Activated naive CD8-positive, alpha-beta T cell (primary cell): ENCODE measurements around the gene RPEL1.
"Not testable (repeated sequence)": the region's sequence is repeated elsewhere in the genome, so short reads cannot be mapped to it uniquely, and the experiment has no call there.

Source experiments
- H3K27ac Mint-ChIP-seq: one replicate; pipeline ENCODE4 v1.8.0; 2021; ENCODE audit warnings: mixed read lengths
- H3K27me3 Mint-ChIP-seq: one replicate; pipeline ENCODE4 v1.8.0; 2021; ENCODE audit warnings: mixed read lengths
- H3K36me3 Mint-ChIP-seq: one replicate; pipeline ENCODE4 v1.8.0; 2021; ENCODE audit warnings: mixed read lengths
- H3K4me1 Mint-ChIP-seq: one replicate; pipeline ENCODE4 v1.8.0; 2021; ENCODE audit warnings: low read depth, mixed read lengths
- H3K4me3 Mint-ChIP-seq: one replicate; pipeline ENCODE4 v1.8.0; 2021; ENCODE audit warnings: mild to moderate bottlenecking, mixed read lengths
- H3K9me3 Mint-ChIP-seq: one replicate; pipeline ENCODE4 v1.8.0; 2021; ENCODE audit warnings: low read depth, mixed read lengths

The RPEL1 gene

DNA sequence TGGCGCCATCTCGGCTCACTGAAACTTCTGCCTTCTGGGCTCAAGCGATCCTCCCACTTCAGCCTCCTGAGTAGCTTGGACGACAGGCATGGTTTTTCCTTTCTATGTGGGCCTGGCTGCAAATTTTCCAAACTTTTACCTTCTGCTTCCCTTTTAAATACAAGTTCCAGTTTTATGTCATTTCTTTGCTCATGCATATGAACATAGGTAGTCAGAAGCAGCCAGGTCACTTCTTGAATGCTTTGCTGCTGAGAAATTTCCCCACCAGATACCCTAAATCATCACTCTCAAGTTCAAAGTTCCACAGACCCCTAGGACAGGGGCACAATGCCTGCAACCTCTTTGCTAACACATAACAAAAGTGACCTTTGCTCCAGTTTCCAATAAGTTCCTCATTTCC is 21.6 kb upstream of the RPEL1 start:
- peaks cover 5% of the 10 kb centered on the region for H3K36me3 Mint-ChIP-seq
- H3K4me1 Mint-ChIP-seq: no peaks in the 10 kb centered on the region
- no peak overlapping the region for H3K27ac Mint-ChIP-seq
- H3K4me3 Mint-ChIP-seq: no peak overlapping the region
- peaks cover 7% of the 10 kb centered on the region for H3K9me3 Mint-ChIP-seq
- no peaks in the 10 kb centered on the region for H3K27me3 Mint-ChIP-seq

DNA sequence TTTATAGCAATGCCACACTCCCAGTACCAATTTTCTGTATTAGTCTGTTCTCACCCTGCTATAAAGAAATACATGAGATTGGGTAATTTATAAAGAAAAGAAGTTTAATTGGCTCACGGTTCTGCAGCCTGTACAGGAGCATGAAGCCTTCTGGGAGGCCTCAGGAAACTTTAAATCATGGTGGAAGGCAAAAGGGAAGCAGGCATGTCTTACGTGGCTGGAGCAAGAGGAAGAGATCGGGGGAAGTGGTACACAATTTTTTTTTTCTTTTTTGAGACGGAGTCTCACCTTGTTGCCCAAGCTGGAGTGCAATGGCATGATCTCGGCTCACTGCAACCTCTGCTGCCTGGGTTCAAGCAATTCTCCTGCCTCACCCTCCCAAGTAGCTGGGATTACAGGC is 21.0 kb upstream of the RPEL1 start:
- H3K36me3 Mint-ChIP-seq, H3K4me3 Mint-ChIP-seq, H3K27me3 Mint-ChIP-seq, H3K4me1 Mint-ChIP-seq, H3K9me3 Mint-ChIP-seq, H3K27ac Mint-ChIP-seq: not testable (repeated sequence)

DNA sequence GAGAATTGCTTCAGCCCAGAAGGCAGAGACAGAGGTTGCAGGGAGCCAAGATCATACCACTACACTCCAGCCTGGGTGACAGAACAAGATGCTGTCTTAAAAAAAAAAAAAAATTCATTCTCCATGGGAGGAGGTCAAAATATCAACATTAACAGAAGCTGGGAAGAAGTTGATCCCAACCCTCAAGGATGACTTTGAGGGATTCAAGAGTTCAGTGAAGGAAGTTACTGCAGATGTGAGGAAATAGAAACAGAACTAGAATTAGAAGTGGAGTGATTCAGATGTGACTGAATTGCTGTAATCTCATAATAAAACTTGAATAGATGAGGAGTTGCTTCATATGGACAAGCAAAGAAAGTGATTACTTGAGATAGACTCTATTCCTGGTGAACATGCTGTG is 19.7 kb upstream of the RPEL1 start:
- Mint-ChIP-seq H3K36me3 (peaks cover 5% of the 10 kb centered on the region), H3K4me1 (no peaks in the 10 kb centered on the region), H3K4me3 (no peak overlapping the region), H3K9me3 (peaks cover 7% of the 10 kb centered on the region), H3K27me3 (no peaks in the 10 kb centered on the region), H3K27ac (no peak overlapping the region)

DNA sequence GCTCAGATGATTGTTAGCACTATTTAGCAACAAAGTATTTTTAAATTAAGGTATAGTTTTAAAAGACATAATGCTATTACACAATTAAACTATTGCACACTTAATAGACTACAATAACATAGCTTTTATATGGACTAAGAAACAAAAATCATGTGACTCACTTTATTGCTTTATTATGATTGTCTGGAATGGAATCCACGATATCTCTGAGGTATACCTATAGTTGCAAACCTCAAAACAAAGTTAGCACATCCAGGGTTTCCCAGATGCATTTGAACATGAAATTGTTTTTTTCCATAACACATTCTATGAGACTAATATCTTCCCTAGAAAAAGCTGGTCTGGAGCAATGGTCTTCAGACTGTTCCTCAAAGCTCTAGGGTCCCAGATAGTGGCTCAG is 18.3 kb upstream of the RPEL1 start:
- peaks cover 5% of the 10 kb centered on the region for H3K36me3 Mint-ChIP-seq
- peaks cover 7% of the 10 kb centered on the region for H3K9me3 Mint-ChIP-seq
- no peaks in the 10 kb centered on the region for H3K4me1 Mint-ChIP-seq
- no peaks in the 10 kb centered on the region for H3K27me3 Mint-ChIP-seq
- H3K27ac Mint-ChIP-seq: no peak overlapping the region
- H3K4me3 Mint-ChIP-seq: no peak overlapping the region

DNA sequence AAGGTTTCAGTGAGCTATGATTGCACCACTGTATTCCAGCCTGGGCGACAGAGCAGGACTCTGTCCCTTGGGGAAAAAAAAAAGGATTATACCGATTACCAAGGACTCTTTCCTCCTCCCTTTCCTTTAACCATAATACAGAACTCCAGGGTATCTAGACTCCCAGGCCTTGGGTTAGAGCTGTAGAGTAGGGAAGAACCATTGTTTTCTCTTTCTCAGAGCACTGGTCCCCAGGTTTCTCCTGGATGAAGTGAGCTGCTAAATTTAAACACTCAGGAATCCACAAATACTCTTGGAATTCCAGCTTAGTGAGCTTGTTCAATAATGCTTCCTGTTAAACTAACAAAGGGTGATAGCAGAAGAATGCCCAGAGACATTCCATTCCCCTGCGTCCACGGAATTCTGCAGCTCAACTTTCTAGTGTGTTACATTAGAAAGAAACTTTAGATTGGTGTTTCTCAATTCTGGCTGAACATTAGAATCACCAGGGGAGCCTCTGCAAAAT is 14.6 kb upstream of the RPEL1 start:
- no peaks in the 10 kb centered on the region for H3K36me3 Mint-ChIP-seq
- H3K27me3 Mint-ChIP-seq: no peaks in the 10 kb centered on the region
- no peak overlapping the region for H3K27ac Mint-ChIP-seq
- H3K9me3 Mint-ChIP-seq: no peaks in the 10 kb centered on the region
- H3K4me1 Mint-ChIP-seq: no peaks in the 10 kb centered on the region
- H3K4me3 Mint-ChIP-seq: no peak overlapping the region

DNA sequence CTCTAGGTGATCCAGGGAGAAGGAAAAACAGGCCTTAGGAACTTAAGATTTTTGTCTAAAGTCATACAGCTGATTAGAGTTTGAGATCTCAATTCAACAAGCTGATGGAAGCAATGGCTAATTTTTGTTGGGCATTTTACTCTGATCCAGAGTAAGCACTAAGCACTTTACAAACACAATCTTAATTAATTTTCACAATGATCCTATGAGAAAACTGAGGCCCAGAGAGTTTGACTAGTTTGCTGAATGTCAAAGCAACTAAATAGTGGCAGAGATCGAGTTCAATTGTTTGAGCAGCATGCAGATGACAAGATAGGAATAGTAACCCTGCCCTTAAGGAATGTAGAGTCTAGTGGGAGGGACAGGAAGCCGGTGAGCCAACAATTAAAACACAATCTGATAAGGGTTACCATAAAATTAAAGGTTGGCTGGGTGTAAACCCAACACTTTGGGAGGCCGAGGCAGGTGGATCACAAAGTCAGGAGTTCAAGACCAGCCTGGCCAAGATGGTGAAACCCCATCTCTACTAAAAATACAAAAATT is 13.5 kb upstream of the RPEL1 start:
- no peaks in the 10 kb centered on the region for H3K9me3 Mint-ChIP-seq
- H3K27me3 Mint-ChIP-seq: no peaks in the 10 kb centered on the region
- H3K4me3 Mint-ChIP-seq: no peak overlapping the region
- no peak overlapping the region for H3K27ac Mint-ChIP-seq
- no peaks in the 10 kb centered on the region for H3K36me3 Mint-ChIP-seq
- no peaks in the 10 kb centered on the region for H3K4me1 Mint-ChIP-seq

DNA sequence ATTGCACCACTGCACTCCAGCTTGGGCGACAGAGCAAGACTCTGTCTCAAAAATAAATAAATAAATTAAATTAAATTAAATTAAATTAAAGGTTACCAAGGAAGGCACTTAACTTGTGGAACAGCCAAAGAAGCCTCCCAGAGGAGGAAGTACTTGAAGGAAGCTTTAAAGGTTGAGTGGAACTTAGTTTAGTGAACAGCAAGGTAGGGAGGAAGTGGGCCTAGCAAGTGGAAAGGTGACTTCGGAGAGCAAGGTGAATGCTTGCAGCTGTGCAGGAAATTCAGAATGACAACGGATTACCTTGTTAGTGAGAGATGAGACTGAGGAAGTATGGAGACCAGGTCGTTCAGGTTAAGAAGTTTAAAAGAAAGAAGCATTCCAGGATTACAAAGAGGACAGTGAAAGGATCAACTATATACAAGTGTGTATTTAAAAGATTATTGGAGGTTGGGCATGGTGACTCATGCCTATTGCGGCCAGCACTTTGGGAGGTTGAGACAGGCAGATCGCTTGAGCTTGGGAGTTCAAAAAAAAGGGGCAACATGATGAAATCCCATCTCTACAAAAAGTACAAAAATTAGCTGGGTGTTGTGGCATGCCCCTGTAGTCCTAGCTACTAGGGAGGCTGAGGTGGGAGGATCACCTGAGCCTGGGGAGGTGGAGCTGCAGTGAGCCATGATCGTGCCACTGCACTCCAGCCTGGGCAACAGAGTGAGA is 12.8 kb upstream of the RPEL1 start:
- H3K36me3 Mint-ChIP-seq: no peaks in the 10 kb centered on the region
- H3K27me3 Mint-ChIP-seq: no peaks in the 10 kb centered on the region
- H3K9me3 Mint-ChIP-seq: no peaks in the 10 kb centered on the region
- no peaks in the 10 kb centered on the region for H3K4me1 Mint-ChIP-seq
- H3K27ac Mint-ChIP-seq: no peak overlapping the region
- no peak overlapping the region for H3K4me3 Mint-ChIP-seq

DNA sequence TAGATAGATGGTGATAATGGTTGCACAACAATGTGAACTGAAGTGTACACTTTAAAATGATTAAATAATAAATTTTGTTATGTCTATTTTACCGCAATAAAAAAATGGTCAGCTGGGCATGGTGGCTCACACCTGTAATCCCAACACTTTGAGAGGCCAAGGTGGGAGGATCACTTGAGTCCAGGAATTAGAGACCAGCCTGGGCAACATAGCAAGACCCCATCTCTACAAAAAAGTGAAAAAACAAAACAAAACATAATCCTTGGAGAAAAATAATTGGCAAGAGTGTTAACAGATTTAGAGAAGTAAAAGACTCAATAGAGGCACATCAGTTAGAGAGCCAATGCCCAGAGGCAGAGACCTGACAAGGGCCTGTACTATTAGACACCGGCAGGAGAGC is 9.9 kb upstream of the RPEL1 start:
- peaks cover 2% of the 10 kb centered on the region for H3K4me1 Mint-ChIP-seq
- no peaks in the 10 kb centered on the region for H3K9me3 Mint-ChIP-seq
- H3K27me3 Mint-ChIP-seq: no peaks in the 10 kb centered on the region
- no peak overlapping the region for H3K27ac Mint-ChIP-seq
- H3K36me3 Mint-ChIP-seq: no peaks in the 10 kb centered on the region
- no peak overlapping the region for H3K4me3 Mint-ChIP-seq

DNA sequence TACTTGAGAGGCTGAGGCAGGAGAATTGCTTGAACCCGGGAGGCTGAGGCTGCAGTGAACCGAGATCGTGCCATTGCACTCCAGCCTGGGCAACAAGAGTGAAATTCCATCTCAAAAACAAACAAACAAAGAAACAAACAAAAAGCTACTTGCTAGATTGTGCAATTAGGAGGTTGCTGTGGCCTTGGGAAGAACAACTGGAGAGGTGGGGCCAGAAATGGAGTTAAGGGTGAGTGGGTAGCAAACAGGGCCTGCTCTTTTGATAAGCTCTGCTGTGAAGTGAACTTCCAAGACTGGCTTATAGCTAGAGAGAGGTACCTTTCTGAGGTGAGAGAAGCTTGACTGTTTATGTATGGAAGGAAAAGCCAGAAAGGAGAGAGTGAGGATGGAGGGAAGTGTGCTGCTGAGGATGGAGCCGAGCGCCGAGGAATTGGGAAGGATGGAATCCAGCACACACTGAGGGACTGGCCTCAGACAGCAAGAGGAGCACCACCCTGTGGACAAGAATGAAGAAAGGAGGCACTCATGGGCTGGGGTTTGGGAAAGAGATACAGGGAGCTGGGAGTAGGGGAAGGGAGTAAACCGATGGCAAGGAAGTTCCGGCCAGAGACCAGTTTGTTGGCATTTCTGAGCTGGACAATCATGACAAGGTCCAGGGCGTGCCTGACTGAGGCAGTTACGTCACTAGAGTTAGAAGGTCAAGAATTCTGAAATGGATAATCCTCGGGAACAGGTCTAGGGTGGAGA is 7.0 kb upstream of the RPEL1 start:
- H3K27me3 Mint-ChIP-seq: no peaks in the 10 kb centered on the region
- H3K36me3 Mint-ChIP-seq: no peaks in the 10 kb centered on the region
- H3K4me1 Mint-ChIP-seq: peaks cover 4% of the 10 kb centered on the region
- H3K4me3 Mint-ChIP-seq: no peak overlapping the region
- no peak overlapping the region for H3K27ac Mint-ChIP-seq
- no peaks in the 10 kb centered on the region for H3K9me3 Mint-ChIP-seq

DNA sequence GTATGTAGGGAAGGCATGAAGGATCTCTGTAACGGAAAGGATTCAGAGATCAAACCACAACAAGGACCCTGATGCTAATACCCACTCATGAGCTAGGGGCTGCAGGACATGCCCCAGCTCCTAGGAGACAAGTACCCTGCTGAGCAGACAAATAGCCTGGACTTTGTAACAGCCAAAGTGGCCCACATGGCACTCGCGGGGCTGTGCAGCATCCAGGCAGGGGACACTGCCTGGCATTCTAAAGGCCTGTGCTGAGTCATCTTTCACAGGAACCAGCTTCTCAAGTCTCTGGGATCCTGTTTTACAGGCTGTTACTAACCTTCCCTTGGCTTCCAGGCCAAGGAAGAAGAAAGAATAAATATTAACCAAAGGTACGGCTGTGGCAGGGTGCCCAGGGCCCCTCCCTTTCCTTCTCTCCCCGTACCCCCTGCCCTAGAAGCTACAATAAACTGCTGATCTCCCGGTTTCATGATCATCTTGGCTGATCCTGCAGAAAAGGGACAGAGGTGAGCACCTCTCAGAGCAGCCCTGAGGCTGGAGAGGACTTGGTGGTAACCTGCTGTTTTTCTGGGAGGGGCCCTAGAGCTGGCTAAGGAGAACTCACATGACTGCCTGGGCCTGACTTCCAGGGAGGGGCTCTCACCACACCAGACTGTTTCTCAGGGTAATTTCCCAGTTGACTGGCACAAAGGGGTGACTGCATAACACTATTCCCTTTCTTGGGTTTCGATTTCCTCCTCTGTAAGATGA is 4.2 kb upstream of the RPEL1 start:
- peak overlapping the region; percentile 28 for H3K27ac Mint-ChIP-seq
- no peaks in the 10 kb centered on the region for H3K9me3 Mint-ChIP-seq
- peaks cover 4% of the 10 kb centered on the region for H3K4me1 Mint-ChIP-seq
- no peaks in the 10 kb centered on the region for H3K27me3 Mint-ChIP-seq
- H3K4me3 Mint-ChIP-seq: no peak overlapping the region
- H3K36me3 Mint-ChIP-seq: no peaks in the 10 kb centered on the region

DNA sequence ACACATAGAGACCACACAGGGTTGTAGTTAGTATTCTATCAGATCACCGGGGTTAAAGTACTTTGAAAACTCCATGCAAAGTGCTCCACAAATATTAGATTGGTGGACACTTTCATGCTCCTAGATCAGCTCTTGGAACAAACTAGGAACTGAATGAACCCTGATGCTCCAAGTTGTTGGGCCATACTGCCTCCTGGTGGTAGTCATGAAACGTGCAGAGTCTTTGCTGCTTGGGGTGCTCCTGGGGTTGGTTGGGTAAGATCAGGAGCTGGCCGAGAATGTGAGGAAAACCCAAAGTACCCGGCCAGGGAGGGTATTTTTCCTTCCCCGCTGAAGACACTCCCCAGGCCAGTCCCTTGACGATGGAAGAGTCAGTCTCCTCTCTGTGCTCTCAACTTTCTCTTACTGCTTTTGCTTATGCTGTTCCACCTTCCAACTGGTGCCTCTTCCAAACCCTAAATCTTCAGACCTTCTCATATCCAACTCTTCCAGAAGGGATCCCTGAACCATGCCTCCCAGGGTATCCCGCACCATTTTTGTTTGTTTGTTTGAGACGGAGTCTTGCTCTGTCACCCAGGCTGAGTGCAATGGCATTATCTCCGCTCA is 918 bp upstream of the RPEL1 start:
- no peaks in the 10 kb centered on the region for H3K9me3 Mint-ChIP-seq
- H3K27ac Mint-ChIP-seq: no peak overlapping the region
- peaks cover 4% of the 10 kb centered on the region for H3K4me1 Mint-ChIP-seq
- no peaks in the 10 kb centered on the region for H3K27me3 Mint-ChIP-seq
- no peak overlapping the region for H3K4me3 Mint-ChIP-seq
- H3K36me3 Mint-ChIP-seq: no peaks in the 10 kb centered on the region

DNA sequence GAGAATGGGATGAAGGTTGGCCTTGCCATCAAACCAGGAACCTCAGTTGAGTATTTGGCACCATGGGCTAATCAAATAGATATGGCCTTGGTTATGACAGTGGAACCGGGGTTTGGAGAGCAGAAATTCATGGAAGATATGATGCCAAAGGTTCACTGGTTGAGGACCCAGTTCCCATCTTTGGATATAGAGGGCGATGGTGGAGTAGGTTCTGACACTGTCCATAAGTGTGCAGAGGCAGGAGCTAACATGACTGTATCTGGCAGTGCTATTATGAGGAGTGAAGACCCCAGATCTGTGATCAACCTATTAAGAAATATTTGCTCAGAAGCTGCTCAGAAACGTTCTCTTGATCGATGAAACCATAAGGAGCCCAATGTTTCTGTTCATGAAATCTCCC is 637 bp downstream of the RPEL1 start:
- Mint-ChIP-seq H3K36me3 (no peaks in the 10 kb centered on the region), H3K4me3 (no peak overlapping the region), H3K27me3 (no peaks in the 10 kb centered on the region), H3K27ac (no peak overlapping the region), H3K9me3 (no peaks in the 10 kb centered on the region), H3K4me1 (peaks cover 2% of the 10 kb centered on the region)

DNA sequence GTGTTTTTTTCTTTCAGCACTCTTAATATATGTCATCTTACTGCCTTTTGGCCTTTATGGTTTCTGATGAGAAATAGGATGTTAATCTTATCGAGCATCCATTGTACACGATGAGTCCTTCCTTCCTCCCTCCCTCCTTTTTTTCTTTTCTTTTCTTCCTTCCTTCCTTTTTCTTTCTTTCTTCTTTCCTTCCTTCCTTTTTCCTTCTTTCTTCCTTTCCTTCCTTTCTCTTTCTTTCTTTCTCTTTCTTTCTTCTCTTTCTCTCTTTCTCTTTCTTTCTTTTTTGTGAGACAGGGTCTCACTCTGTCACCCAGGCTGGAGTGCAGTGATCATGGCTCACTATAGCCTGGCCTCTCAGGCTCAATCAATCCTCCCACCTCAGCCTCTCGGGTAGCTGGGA is 8.4 kb downstream of the RPEL1 start:
- no peaks in the 10 kb centered on the region for H3K36me3 Mint-ChIP-seq
- H3K27me3 Mint-ChIP-seq: no peaks in the 10 kb centered on the region
- no peaks in the 10 kb centered on the region for H3K4me1 Mint-ChIP-seq
- no peaks in the 10 kb centered on the region for H3K9me3 Mint-ChIP-seq
- H3K27ac Mint-ChIP-seq: no peak overlapping the region
- no peak overlapping the region for H3K4me3 Mint-ChIP-seq

DNA sequence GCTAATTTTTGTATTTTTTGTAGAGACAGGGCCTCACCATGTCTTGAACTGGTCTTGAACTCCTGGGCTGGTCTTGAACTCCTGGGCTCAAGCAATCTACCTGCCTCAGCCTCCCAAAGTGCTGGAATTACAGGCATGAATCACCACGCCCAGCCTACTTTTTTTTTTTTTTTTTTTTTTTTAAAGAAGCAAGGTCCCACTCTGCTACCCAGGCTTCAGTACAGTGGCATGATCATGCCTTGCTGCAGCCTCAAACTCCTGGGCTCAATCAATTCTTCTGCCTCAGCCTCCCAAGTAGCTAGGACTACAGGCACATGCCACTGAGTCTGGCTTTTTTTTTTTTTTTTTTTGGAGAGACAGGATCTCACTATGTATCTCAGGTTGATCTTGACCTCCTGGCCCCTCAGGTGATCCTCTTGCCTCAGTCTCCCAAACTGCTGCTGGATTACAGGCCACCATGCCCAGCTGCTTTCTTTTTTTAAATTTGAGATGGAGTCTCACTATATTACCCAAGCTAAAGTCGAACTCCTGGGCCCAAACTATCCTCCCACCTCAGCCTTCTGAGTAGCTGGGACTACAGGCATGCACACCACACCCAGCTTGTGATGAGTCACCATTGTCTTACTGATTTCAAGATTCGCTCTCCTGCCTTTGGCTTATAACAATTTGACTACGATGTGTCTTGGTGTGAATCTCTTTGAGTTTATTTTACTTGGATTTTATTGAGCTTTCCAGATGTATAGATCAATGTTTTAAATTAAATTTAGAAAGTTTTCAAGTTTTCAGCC is 9.0 kb downstream of the RPEL1 start:
- Mint-ChIP-seq H3K27me3 (no peaks in the 10 kb centered on the region), H3K4me1 (no peaks in the 10 kb centered on the region)

More for the DNA sequence above, 9.0 kb downstream of the RPEL1 start:
- Mint-ChIP-seq H3K36me3 (no peaks in the 10 kb centered on the region), H3K9me3 (no peaks in the 10 kb centered on the region), H3K4me3 (no peak overlapping the region), H3K27ac (no peak overlapping the region)
